Left forelimb (tissue), 1 donor: ENCODE results near the gene ACTL10.
"Not testable (repeated sequence)": the region's sequence is repeated elsewhere in the genome, so short reads cannot be mapped to it uniquely, and the experiment has no call there.

Experiments used
- DNase-seq: peaks from one replicate; pipeline ENCODE4 v3.0.0-alpha.2; 2018; ENCODE audit warnings: low spot score

ACTL10 gene

GRCh38 chr20:33697129-33697528 lies 30.4 kb downstream of the ACTL10 start:
- DNase-seq: no peak

- not testable (repeated sequence) for DNase-seq
Measured at GRCh38 chr20:33698966-33699365, 32.2 kb downstream of the ACTL10 start.

GRCh38 chr20:33700696-33701441 lies 34.1 kb downstream of the ACTL10 start:
- DNase-seq: not testable (repeated sequence)

GRCh38 chr20:33701629-33702450 lies 35.1 kb downstream of the ACTL10 start:
- no peak for DNase-seq

GRCh38 chr20:33702861-33703260 lies 36.1 kb downstream of the ACTL10 start:
- DNase-seq: no peak

- DNase-seq: no peak
Measured at GRCh38 chr20:33703498-33704137, 36.9 kb downstream of the ACTL10 start.

- DNase-seq: no peak
Measured at GRCh38 chr20:33704197-33704924, 37.6 kb downstream of the ACTL10 start.

- DNase-seq: no peak
Measured at GRCh38 chr20:33707668-33708067, 40.9 kb downstream of the ACTL10 start.

- DNase-seq: no peak
Measured at GRCh38 chr20:33709398-33709797, 42.7 kb downstream of the ACTL10 start.

GRCh38 chr20:33709905-33710541 lies 43.3 kb downstream of the ACTL10 start:
- no peak for DNase-seq

- no peak for DNase-seq
Measured at GRCh38 chr20:33710681-33711445, 44.1 kb downstream of the ACTL10 start.

GRCh38 chr20:33711446-33711738 lies 44.6 kb downstream of the ACTL10 start:
- no peak for DNase-seq

- no peak for DNase-seq
Measured at GRCh38 chr20:33713865-33714367, 47.2 kb downstream of the ACTL10 start.

- DNase-seq: no peak
Measured at GRCh38 chr20:33716498-33716897, 49.8 kb downstream of the ACTL10 start.
